ENCODE results near the gene MMP2.

- TF ChIP-seq CTCF (IDR thresholded peaks at IDR 0.05), result no peak
- no peak for TF ChIP-seq POLR2A (IDR thresholded peaks at IDR 0.05)
Measured at GRCh38 chr16:55436587-55436986, 42.4 kb upstream of the MMP2 start.
